Loucy (cell line): ENCODE measurements around the gene MAP2.

Experiments used
- H2AFZ ChIP-seq: fragments of 200-600 bp; sonication (generic); 2 replicates; pipeline ENCODE4 v1.6.0; 2016; ENCODE audit warnings: antibody characterized with exemption, mild to moderate bottlenecking, low read length, moderate library complexity
- H3F3A ChIP-seq: fragments of 200-600 bp; 2 replicates; pipeline ENCODE4 v1.6.0; 2016; ENCODE audit warnings: antibody characterized with exemption, low read depth, mild to moderate bottlenecking
- H3K27me3 ChIP-seq: fragments of 200-600 bp; sonication (generic); 2 replicates; pipeline ENCODE4 v1.6.1; 2014; ENCODE audit warnings: low read length, mild to moderate bottlenecking; ENCODE audit not compliant: insufficient read depth, poor library complexity, severe bottlenecking
- H3K36me3 ChIP-seq: fragments of 200-600 bp; sonication (generic); 2 replicates; pipeline ENCODE4 v1.6.1; 2016; ENCODE audit warnings: low read length; ENCODE audit not compliant: insufficient read depth
- H3K4me1 ChIP-seq: fragments of 200-600 bp; sonication (generic); 2 replicates; pipeline ENCODE4 v1.5.1; 2014; ENCODE audit warnings: low read length, mild to moderate bottlenecking; ENCODE audit not compliant: insufficient read depth, poor library complexity, severe bottlenecking
- H3K4me2 ChIP-seq: fragments of 200-600 bp; sonication (generic); 2 replicates; pipeline ENCODE4 v1.6.0; 2014; ENCODE audit warnings: antibody characterized with exemption, low read length, low read depth, mild to moderate bottlenecking; ENCODE audit not compliant: poor library complexity, severe bottlenecking
- H3K4me3 ChIP-seq: fragments of 200-600 bp; sonication (generic); 2 replicates; pipeline ENCODE4 v1.5.1; 2014; ENCODE audit warnings: low read length, mild to moderate bottlenecking, mixed read lengths; ENCODE audit not compliant: poor library complexity, severe bottlenecking
- H3K79me2 ChIP-seq: fragments of 200-600 bp; sonication (generic); 2 replicates; pipeline ENCODE4 v1.6.1; 2014; ENCODE audit warnings: low read length; ENCODE audit not compliant: insufficient read depth
- H3K9ac ChIP-seq: fragments of 200-600 bp; sonication (generic); 2 replicates; pipeline ENCODE4 v1.6.0; 2014; ENCODE audit warnings: mild to moderate bottlenecking, low read depth, low read length, moderate library complexity; ENCODE audit not compliant: poor library complexity, severe bottlenecking
- H3K9me2 ChIP-seq: fragments of 200-600 bp; sonication (generic); replicated peaks from 2 replicates; pipeline ENCODE4 v1.6.1; 2016; ENCODE audit warnings: low read depth, low read length, mixed read lengths
- H3K9me3 ChIP-seq: fragments of 200-600 bp; sonication (generic); 2 replicates; pipeline ENCODE4 v1.6.1; 2014; ENCODE audit warnings: mild to moderate bottlenecking, antibody characterized with exemption, low read length, low read depth; ENCODE audit not compliant: insufficient read depth
- H4K20me1 ChIP-seq: fragments of 200-600 bp; sonication (generic); 2 replicates; pipeline ENCODE4 v1.6.0; 2014; ENCODE audit warnings: antibody characterized with exemption, low read length, mild to moderate bottlenecking; ENCODE audit not compliant: insufficient read depth, poor library complexity, severe bottlenecking
- CTCF ChIP-seq: fragments of 200-600 bp; sonication (generic); conservative IDR thresholded peaks from 2 replicates; pipeline ENCODE4 v1.5.1; 2014; ENCODE audit warnings: mild to moderate bottlenecking, antibody characterized with exemption, low read length
- EZH2phosphoT487 ChIP-seq: fragments of 200-600 bp; IDR thresholded peaks from 2 replicates; pipeline ENCODE4 v1.6.1; 2018; ENCODE audit warnings: antibody characterized with exemption, mild to moderate bottlenecking, moderate library complexity, borderline replicate concordance

The MAP2 gene

GRCh38 chr2:209381091-209381490, 42.8 kb upstream of the MAP2 start:
- H4K20me1 ChIP-seq: no peaks in the 10 kb centered on the region
- H3K9me2 ChIP-seq: no peaks in the 10 kb centered on the region
- H3F3A ChIP-seq: no peaks in the 10 kb centered on the region
- H3K79me2 ChIP-seq: no peaks in the 10 kb centered on the region
- H3K4me3 ChIP-seq: no peak overlapping the region
- TF ChIP-seq CTCF: no peak
- H2AFZ ChIP-seq: no peak overlapping the region
- H3K27me3 ChIP-seq: no peaks in the 10 kb centered on the region
- no peaks in the 10 kb centered on the region for H3K4me1 ChIP-seq
- no peaks in the 10 kb centered on the region for H3K9me3 ChIP-seq
- no peak overlapping the region for H3K4me2 ChIP-seq
- no peak overlapping the region for H3K9ac ChIP-seq
- H3K36me3 ChIP-seq: no peaks in the 10 kb centered on the region

DNA sequence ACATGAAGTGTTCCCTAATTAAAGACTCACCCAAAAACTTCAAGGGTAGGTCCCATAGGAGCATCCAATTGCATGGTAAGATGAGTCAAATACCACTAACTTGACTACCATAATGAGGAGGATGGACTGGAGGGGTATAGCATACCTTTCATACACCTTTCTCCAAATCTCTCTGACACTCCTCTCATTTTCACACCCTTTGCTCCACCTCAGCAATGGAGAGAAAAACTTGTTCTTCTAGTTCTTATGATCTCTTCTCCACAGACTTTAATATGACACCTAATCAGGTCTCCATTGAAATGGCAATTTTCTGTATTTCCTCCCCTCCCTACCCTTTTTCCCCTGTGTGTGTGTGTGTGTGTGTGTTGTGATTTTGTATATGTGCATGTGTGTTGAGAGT, 41.1 kb upstream of the MAP2 start:
- H3K4me3 ChIP-seq: no peak overlapping the region
- H3K9me3 ChIP-seq: no peaks in the 10 kb centered on the region
- H3K4me2 ChIP-seq: no peak overlapping the region
- TF ChIP-seq CTCF (no peak), EZH2phosphoT487 (no peak)
- no peaks in the 10 kb centered on the region for H3K27me3 ChIP-seq
- no peaks in the 10 kb centered on the region for H3K79me2 ChIP-seq
- H3K4me1 ChIP-seq: no peaks in the 10 kb centered on the region
- H4K20me1 ChIP-seq: no peaks in the 10 kb centered on the region
- no peaks in the 10 kb centered on the region for H3K9me2 ChIP-seq
- H3F3A ChIP-seq: no peaks in the 10 kb centered on the region
- no peak overlapping the region for H3K9ac ChIP-seq
- H2AFZ ChIP-seq: no peak overlapping the region
- H3K36me3 ChIP-seq: no peaks in the 10 kb centered on the region

DNA sequence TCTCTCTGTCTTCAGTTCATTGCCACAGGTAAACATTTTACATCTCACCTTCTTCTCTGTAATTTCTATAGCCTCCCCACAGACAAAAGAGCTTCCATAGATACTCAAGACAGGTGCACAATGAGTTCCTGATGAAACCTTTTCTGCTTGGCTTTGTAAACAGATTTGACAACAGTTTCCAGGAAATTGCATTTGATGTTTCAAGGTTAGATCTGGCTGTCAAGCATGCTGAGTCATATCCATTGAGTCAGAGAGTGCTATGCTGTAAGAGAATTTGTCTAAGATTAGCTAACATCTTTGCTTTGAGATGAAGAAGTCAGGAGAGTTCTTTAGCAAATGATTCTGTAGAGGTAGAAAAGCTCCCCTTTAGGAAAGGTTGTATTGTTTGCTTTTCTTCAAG, 40.6 kb upstream of the MAP2 start:
- Histone ChIP-seq H3K9me2 (no peaks in the 10 kb centered on the region), H2AFZ (no peak overlapping the region), H3K27me3 (no peaks in the 10 kb centered on the region), H3F3A (no peaks in the 10 kb centered on the region), H3K79me2 (no peaks in the 10 kb centered on the region), H3K4me3 (no peak overlapping the region), H3K4me2 (no peak overlapping the region), H3K9me3 (no peaks in the 10 kb centered on the region), H3K36me3 (no peaks in the 10 kb centered on the region), H4K20me1 (no peaks in the 10 kb centered on the region), H3K9ac (no peak overlapping the region), H3K4me1 (no peaks in the 10 kb centered on the region)
- TF ChIP-seq EZH2phosphoT487 (no peak), CTCF (no peak)
